HS-5 (cell line): ENCODE measurements around the gene KCNG2.

Experiments
- DNase-seq: peaks from one replicate; pipeline ENCODE4 v3.0.0-alpha.2; 2012; ENCODE audit warnings: low read depth

KCNG2 gene

GRCh38 chr18:79769698-79770500, 27.8 kb upstream of the KCNG2 start:
- DNase-seq, result no peak

DNA sequence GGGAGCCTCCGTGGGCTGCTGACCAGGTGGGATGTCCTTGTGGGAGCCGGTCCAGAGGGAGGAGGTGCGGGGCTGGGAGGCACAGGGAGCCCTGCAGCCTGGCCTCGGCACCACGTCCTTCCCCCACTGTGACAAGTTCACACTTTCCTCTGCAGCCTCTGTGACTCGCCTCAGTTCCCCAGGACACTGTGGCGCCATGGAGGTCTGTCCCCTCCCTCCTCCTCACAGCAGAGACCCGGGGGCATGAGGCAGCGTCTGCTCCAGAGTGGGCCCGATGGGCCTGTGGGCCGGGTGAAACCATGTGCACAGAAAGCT, 27.3 kb upstream of the KCNG2 start:
- no peak for DNase-seq

- DNase-seq, result no peak
These were observed 26.9 kb upstream of the KCNG2 start for GRCh38 chr18:79770826-79771225.

- DNase-seq, result no peak
These were observed 26.2 kb upstream of the KCNG2 start for GRCh38 chr18:79771446-79772107.

GRCh38 chr18:79772108-79772864, 25.5 kb upstream of the KCNG2 start:
- DNase-seq, result no peak

- DNase-seq, result no peak
These were observed 24.7 kb upstream of the KCNG2 start for GRCh38 chr18:79772865-79773696.

- no peak for DNase-seq
These were observed 23.6 kb upstream of the KCNG2 start for GRCh38 chr18:79774111-79774510.

GRCh38 chr18:79775441-79776221, 22.1 kb upstream of the KCNG2 start:
- no peak for DNase-seq

DNA sequence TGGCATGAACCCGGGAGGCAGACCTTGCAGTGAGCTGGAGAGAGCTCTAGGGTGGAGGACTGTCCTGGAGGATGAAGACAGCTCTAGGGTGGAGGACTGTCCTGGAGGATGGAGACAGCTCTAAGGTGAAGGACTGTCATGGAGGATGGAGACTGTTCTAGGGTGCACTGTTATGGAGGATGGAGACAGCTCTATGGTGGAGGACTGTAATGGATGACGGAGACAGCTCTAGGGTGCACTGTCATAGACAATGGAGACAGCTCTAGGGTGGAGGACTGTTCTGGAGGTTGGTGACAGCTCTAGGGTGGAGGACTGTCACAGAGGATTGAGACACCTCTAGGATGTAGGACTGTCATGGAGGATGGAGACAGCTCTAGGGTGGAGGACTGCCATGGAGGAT, 21.1 kb upstream of the KCNG2 start:
- DNase-seq, result no peak

GRCh38 chr18:79778291-79778791, 19.4 kb upstream of the KCNG2 start:
- no peak for DNase-seq

DNA sequence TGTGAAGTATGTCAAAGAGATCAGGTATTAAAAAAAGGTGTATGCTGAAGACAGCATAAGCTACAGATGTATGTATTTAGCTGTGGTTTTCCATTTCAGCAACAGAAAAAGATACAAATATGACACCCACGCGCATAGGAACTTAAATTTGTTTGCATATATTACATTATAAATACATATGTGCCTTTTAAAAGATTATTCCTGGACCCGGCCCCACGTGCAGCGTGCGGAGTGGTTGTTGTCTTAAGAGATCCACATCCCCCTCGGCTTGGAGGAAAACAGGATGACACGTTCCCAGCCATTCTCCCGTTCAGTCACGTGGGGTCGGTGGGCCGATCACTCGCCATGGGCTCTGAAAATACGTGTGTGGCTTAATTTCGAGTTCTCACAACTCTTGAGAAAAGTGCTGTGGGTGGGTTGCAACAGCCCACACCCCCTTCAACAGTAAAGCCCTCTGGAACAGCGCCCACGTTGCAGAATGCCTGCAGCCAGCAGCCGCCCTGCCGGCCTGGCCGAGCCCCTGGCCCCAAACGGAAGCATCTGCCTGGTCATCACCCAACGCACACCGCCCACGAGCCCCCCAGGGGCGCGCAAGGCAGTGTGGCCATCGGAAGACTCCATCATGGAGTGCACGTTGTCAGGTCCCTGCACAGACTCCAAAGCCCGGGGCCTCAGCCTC, 18.6 kb upstream of the KCNG2 start:
- no peak for DNase-seq

DNA sequence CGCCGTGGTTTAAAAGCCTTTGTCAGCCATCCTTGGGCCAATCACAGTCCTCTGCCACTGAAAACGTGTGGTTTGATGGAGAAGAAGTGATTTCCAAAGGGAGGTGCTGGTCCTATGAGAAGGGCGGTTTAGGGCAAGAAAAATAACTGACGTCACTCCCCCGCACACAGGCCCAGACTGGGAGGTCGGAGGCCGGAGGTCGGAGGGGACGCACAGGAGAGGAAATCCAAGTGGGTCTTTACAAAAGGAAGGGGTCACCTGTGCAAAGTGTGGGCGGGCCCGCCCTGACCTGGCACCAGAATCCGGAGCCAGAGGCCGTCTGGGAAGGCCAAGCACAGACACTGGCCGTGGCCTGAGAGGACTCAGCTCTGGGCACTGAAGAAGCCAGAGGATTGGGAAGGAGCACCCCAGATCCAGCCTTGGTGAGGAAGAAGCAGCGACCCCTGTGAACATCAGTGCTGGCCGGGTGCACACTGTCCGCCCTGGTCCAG, 18.0 kb upstream of the KCNG2 start:
- DNase-seq, result no peak

DNA sequence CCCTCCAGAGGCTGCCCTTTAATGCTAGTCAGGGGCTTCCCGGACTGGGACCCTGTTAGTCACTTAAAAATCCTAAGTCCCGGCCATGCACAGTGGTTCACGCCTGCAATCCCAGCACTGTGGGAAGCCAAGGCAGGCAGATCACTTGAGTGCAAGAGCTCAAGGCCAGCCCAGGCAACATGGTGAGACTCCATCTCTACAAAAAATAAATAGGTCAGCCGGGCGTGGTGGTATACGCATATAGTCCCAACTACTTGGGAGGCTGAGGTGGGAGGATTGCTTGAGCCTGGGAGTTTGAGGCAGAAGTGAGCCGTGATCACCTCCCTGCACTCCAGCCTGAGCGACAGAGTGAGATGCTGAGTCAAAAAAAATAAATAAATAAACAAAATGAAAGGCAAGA, 17.2 kb upstream of the KCNG2 start:
- DNase-seq, result no peak

GRCh38 chr18:79781331-79781941, 16.3 kb upstream of the KCNG2 start:
- no peak for DNase-seq

GRCh38 chr18:79782566-79783308, 15.0 kb upstream of the KCNG2 start:
- DNase-seq, result no peak

DNA sequence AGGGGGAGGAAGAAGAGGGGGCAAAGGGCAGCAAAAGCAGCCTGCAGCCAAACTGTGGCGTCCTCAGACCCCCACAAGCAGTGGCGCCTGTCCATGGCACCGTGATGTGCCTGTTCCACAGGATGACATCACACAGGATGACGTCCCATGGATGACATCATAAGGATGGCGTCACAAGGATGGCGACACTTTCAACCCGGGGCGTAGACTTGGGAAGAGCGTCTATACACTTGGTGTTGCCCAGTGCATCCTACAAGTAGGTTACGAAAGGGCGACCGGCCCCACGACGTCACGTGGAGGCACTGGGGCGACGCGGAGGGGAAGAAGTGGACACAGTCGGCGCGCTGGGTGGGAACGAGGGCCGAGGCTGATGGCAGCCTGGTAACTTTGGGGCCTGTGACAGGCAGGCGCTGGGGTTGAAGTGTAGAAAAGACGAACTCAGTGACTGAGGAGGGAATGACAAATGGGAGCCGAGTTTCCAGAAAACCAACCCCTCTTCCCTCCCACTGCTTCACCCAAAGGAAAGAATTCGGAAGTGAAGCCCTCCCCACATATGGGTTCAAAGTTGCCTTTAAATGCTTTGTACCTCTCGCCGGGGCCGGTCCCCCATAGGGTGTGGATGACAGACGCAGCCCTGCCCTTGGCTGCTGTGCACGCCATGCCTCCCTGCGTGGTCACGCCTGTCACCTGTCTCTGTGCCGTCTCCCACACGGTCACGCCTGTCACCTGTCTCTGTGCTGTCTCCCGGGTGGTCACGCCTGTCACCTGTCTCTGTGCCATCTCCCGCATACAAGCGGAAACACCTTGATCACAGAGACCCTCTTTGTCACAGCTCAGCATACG, 13.4 kb upstream of the KCNG2 start:
- no peak for DNase-seq

DNA sequence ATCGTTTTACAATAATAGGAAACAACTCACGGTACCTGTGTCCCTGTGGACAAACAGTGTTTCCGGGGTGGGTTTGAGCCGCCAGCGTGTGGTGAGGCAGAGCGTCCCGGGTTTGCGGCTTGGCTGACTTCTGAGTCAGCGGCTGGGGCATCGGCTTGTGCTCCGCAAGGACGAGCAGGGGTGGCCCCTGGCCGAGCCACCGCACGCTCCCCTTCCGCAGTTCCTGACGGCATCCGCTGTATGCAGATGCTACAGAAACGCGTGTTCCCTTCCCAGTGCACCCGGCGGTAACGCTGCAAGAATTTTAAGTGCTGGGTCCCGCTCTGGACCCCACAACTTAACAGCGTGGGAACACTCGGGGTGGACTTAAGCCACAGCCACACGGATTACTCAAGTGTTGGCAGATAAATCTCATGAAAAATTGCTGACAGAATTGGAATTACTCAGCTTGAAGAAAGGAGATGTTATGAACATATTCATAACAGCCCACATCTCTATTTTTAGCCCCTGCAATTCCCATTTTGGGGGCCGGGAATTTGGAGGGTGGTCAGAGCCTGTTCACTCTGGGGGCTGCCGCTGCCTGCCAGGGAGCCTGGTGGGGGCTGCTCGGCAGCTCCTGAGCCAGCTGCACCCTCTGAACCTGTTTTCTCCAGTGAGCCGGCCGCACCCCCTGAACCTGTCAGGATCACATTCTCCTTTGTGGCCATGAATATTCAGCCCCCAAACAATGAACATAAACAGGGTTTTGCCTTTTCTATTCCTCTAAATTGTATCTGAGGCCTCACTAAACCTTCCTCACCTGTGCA, 12.6 kb upstream of the KCNG2 start:
- no peak for DNase-seq

DNA sequence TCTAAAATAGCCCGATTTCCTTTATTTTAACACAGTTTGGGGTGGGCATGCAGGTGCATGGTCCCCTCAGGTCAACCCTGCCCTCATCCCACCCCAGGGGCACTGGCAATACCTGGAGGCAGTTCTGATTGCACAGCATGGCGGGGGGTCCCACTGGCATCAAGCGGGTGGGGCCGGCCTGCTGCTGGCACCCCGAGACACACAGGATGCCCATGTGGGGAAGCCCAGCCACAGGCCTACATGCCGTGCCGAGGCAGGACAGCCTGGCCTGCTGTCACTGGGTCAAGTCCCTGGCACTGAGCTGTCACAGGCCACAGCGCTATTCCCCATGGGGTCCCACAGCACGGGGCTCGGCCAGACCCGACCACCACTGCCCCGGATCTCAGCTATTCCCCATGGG, 11.9 kb upstream of the KCNG2 start:
- DNase-seq, result no peak
